H1 (cell line): ENCODE measurements around the gene ESR1. TPM values are rescaled to one million over a fixed set of nuclear protein-coding genes. Genes with fewer than 3 reads are reported as not detected.

Experiments
- CTCF ChIA-PET: fragments of 300-600 bp; sonication (Branson Sonifier 250); formaldehyde crosslinking; loops from one replicate; lab custom pipeline; 2021; ENCODE audit not compliant: partially characterized antibody; lab: Charles Lee
- POLR2A ChIA-PET: fragments of 300-600 bp; sonication (Branson Sonifier 250); formaldehyde crosslinking; loops from one replicate; lab custom pipeline; 2021; ENCODE audit warnings: inconsistent platforms; ENCODE audit not compliant: partially characterized antibody; lab: Charles Lee
- DNase-seq, 2 experiments: peaks; one replicate each; pipeline versions ENCODE4 v3.0.0 to v3.0.0-alpha.2; 2010 to 2022; ENCODE audit warnings: low spot score in 2 of 2, low read depth in 1 of 2, mixed read lengths in 1 of 2
- FAIRE-seq: peaks from 2 replicates; lab custom pipeline; 2011; peaks lifted over from hg19 to GRCh38; lab: Jason Lieb, UNC
- H2AFZ ChIP-seq: 2 replicates; pipeline ENCODE4 v1.8.1; 2012; ENCODE audit warnings: low read length, inconsistent platforms
- H2AK5ac ChIP-seq: 2 replicates; pipeline ENCODE4 v1.6.1; 2013; ENCODE audit warnings: low read depth, low read length
- H2BK120ac ChIP-seq: replicated peaks from 2 replicates; pipeline ENCODE3; 2013; ENCODE audit warnings: low read depth, low read length, inconsistent platforms
- H2BK12ac ChIP-seq: 2 replicates; pipeline ENCODE4 v1.6.1; 2013; ENCODE audit warnings: low read depth, low read length
- H2BK15ac ChIP-seq: 2 replicates; pipeline ENCODE4 v1.6.1; 2013; ENCODE audit warnings: low read length
- H2BK20ac ChIP-seq: 2 replicates; pipeline ENCODE4 v1.6.1; 2013; ENCODE audit warnings: low read length
- H2BK5ac ChIP-seq: 2 replicates; pipeline ENCODE4 v1.6.1; 2013; ENCODE audit warnings: low read depth, low read length
- H3K14ac ChIP-seq: 2 replicates; pipeline ENCODE4 v1.6.1; 2013; ENCODE audit warnings: inconsistent platforms; ENCODE audit not compliant: insufficient read length
- H3K18ac ChIP-seq: 2 replicates; pipeline ENCODE4 v1.6.1; 2013; ENCODE audit warnings: low read length; ENCODE audit errors: extremely low read depth
- H3K23ac ChIP-seq: 2 replicates; pipeline ENCODE4 v1.6.1; 2013; ENCODE audit warnings: inconsistent platforms; ENCODE audit not compliant: insufficient read length
- H3K23me2 ChIP-seq: 2 replicates; pipeline ENCODE4 v1.6.1; 2013; ENCODE audit warnings: low read depth, low read length
- H3K27ac ChIP-seq: 2 replicates; pipeline ENCODE4 v1.6.1; 2011; ENCODE audit warnings: low read depth, low read length, inconsistent platforms
- H3K27me3 ChIP-seq, 4 experiments: replicated peaks in 1 of 4; 1 replicate in 1 of 4; 2 replicates in 3 of 4; pipeline versions ENCODE4 v1.6.1 to v1.8.1; 2011 to 2013; ENCODE audit warnings: low read length in 3 of 4, mild to moderate bottlenecking in 3 of 4, inconsistent platforms in 2 of 4, mixed read lengths in 2 of 4, moderate library complexity in 1 of 4; ENCODE audit not compliant: control insufficient read depth in 3 of 4, insufficient read depth in 3 of 4; ENCODE audit errors: extremely low read depth in 1 of 4
- H3K36me3 ChIP-seq, 4 experiments: 2 replicates each; pipeline versions ENCODE4 v1.6.1 to v1.8.1; 2011 to 2013; ENCODE audit warnings: mild to moderate bottlenecking in 4 of 4, low read length in 3 of 4, moderate library complexity in 2 of 4, control low read depth in 1 of 4, inconsistent platforms in 1 of 4; ENCODE audit not compliant: insufficient read depth in 4 of 4, control insufficient read depth in 2 of 4
- H3K4ac ChIP-seq: replicated peaks from 2 replicates; pipeline ENCODE3; 2013; ENCODE audit warnings: low read length, low read depth, mixed read lengths, inconsistent platforms; ENCODE audit not compliant: insufficient read length
- H3K4me1 ChIP-seq, 4 experiments: replicated peaks in 1 of 4; 1 replicate in 1 of 4; 2 replicates in 3 of 4; pipeline versions ENCODE4 v1.6.1 to v1.8.1; 2011 to 2013; ENCODE audit warnings: low read length in 3 of 4, inconsistent platforms in 2 of 4, mixed read lengths in 1 of 4; ENCODE audit not compliant: insufficient read depth in 4 of 4, control insufficient read depth in 3 of 4
- H3K4me2 ChIP-seq, 2 experiments: 2 replicates each; pipeline versions ENCODE4 v1.6.1 to v1.8.1; 2011 to 2013; ENCODE audit warnings: low read depth in 2 of 2, low read length in 2 of 2, control low read depth in 1 of 2, inconsistent platforms in 1 of 2, mild to moderate bottlenecking in 1 of 2; ENCODE audit not compliant: insufficient read depth in 1 of 2
- H3K4me3 ChIP-seq, 4 experiments: fragments of 200-600, 300-600 bp in 1 of 4; sonication (generic), shearing (Covaris generic), sonication (Bioruptor Twin) in 1 of 4; 2 replicates each; pipeline versions ENCODE4 v1.5.1 to v1.8.1; 2011 to 2016; ENCODE audit warnings: low read length in 4 of 4, low read depth in 3 of 4, control low read depth in 2 of 4, inconsistent platforms in 2 of 4, mild to moderate bottlenecking in 2 of 4, mixed read lengths in 1 of 4, moderate library complexity in 1 of 4; ENCODE audit not compliant: insufficient read depth in 2 of 4; ENCODE audit errors: extremely low read depth in 1 of 4
- H3K56ac ChIP-seq: replicated peaks from 2 replicates; pipeline ENCODE3; 2013; ENCODE audit warnings: low read depth, mild to moderate bottlenecking, mixed read lengths, low read length, inconsistent platforms; ENCODE audit not compliant: insufficient read length
- H3K79me1 ChIP-seq: 2 replicates; pipeline ENCODE4 v1.6.1; 2013; ENCODE audit warnings: low read depth, low read length, control low read depth
- H3K79me2 ChIP-seq, 2 experiments: 2 replicates each; pipeline versions ENCODE4 v1.6.1 to v1.8.1; 2012 to 2013; ENCODE audit warnings: low read length in 2 of 2, mild to moderate bottlenecking in 2 of 2, inconsistent platforms in 1 of 2; ENCODE audit not compliant: insufficient read depth in 2 of 2, control insufficient read depth in 1 of 2
- H3K9ac ChIP-seq, 4 experiments: replicated peaks in 1 of 4; 1 replicate in 1 of 4; 2 replicates in 3 of 4; pipeline versions ENCODE4 v1.6.1 to v1.8.1; 2011 to 2013; ENCODE audit warnings: low read depth in 3 of 4, low read length in 3 of 4, control low read depth in 2 of 4, mild to moderate bottlenecking in 2 of 4, moderate library complexity in 2 of 4, inconsistent platforms in 1 of 4; ENCODE audit errors: extremely low read depth in 1 of 4
- H3K9me3 ChIP-seq, 2 experiments: 2 replicates each; pipeline versions ENCODE4 v1.6.1 to v1.8.1; 2012 to 2013; ENCODE audit warnings: mild to moderate bottlenecking in 2 of 2, moderate library complexity in 2 of 2, control low read depth in 1 of 2, inconsistent platforms in 1 of 2, low read depth in 1 of 2, low read length in 1 of 2, mixed read lengths in 1 of 2; ENCODE audit not compliant: insufficient read depth in 2 of 2
- H4K20me1 ChIP-seq, 2 experiments: replicated peaks in 1 of 2; 2 replicates each; pipeline versions ENCODE3 to v1.8.1; 2011 to 2013; ENCODE audit warnings: inconsistent platforms in 2 of 2, low read length in 2 of 2, mild to moderate bottlenecking in 1 of 2; ENCODE audit not compliant: insufficient read depth in 2 of 2, control insufficient read depth in 1 of 2
- H4K5ac ChIP-seq: 2 replicates; pipeline ENCODE4 v1.6.1; 2013; ENCODE audit warnings: low read length, low read depth, mixed read lengths, inconsistent platforms; ENCODE audit not compliant: insufficient read length
- H4K8ac ChIP-seq: 2 replicates; pipeline ENCODE4 v1.8.0; 2013; ENCODE audit warnings: mild to moderate bottlenecking, moderate library complexity, low read length, inconsistent platforms; ENCODE audit not compliant: insufficient read depth; ENCODE audit errors: extremely low read depth
- H4K91ac ChIP-seq: replicated peaks from 2 replicates; pipeline ENCODE3; 2013; ENCODE audit warnings: low read length, mixed read lengths, inconsistent platforms; ENCODE audit not compliant: insufficient read length
- ATF2 ChIP-seq: IDR thresholded peaks from 2 replicates; pipeline ENCODE4 v1.6.1; 2012; ENCODE audit warnings: low read length, inconsistent platforms
- CHD2 ChIP-seq: IDR thresholded peaks from 2 replicates; pipeline ENCODE4 v1.6.1; 2012; ENCODE audit warnings: low read length, improper control_type of control experiment
- CREB1 ChIP-seq: IDR thresholded peaks from 2 replicates; pipeline ENCODE4 v1.6.1; 2012; ENCODE audit warnings: inconsistent platforms
- EP300 ChIP-seq, 2 experiments: IDR thresholded peaks; 1 replicate in 1 of 2; 2 replicates in 1 of 2; pipeline ENCODE4 v1.6.1; 2011 to 2012; ENCODE audit warnings: low read depth in 2 of 2, low read length in 2 of 2, mild to moderate bottlenecking in 2 of 2, borderline replicate concordance in 1 of 2, inconsistent platforms in 1 of 2, moderate library complexity in 1 of 2
- GTF2F1 ChIP-seq: IDR thresholded peaks from 2 replicates; pipeline ENCODE4 v1.6.1; 2012; ENCODE audit warnings: low read depth, low read length, improper control_type of control experiment, borderline replicate concordance
- MAX ChIP-seq: IDR thresholded peaks from 2 replicates; pipeline ENCODE4 v1.6.1; 2012; ENCODE audit warnings: inconsistent platforms
- SUZ12 ChIP-seq: fragments of 200-600 bp; sonication (generic); IDR thresholded peaks from 2 replicates; pipeline ENCODE4 v1.6.1; 2012; ENCODE audit warnings: mild to moderate bottlenecking, inconsistent platforms, low read length, moderate library complexity, mixed read lengths
- TAF7 ChIP-seq: optimal IDR thresholded peaks from 2 replicates; pipeline ENCODE3; 2011; ENCODE audit warnings: low read depth, mild to moderate bottlenecking, inconsistent platforms, low read length, moderate library complexity, borderline replicate concordance
- WGBS, 2 experiments: shearing (Covaris generic) in 1 of 2; methylation state at CpG; one replicate each; pipeline versions ENCODE4 v1.1.6 to v1.1.7; 2013 to 2015; ENCODE audit warnings: low lambda C conversion rate in 2 of 2, mixed read lengths in 2 of 2, inconsistent platforms in 1 of 2, low coverage in 1 of 2, missing lambda C conversion rate in 1 of 2; ENCODE audit not compliant: insufficient replicate concordance in 2 of 2, insufficient coverage in 1 of 2, insufficient read length in 1 of 2; ENCODE audit errors: extremely low coverage in 1 of 2, missing lambda C conversion rate in 1 of 2; 5-methylcytosine and 5-hydroxymethylcytosine counted together
- polyA plus RNA-seq, 7 experiments: library from polyadenylated mRNA; depleted of rRNA in 3 of 7; stranded (reverse) in 5 of 7; unstranded in 2 of 7; fragments of >200 nt in 5 of 7; fragments of 200-250 nt in 2 of 7; gene quantifications; 1 replicate in 5 of 7; 2 replicates in 1 of 7; 4 replicates in 1 of 7; pipeline versions ENCODE4 v1.2.1 to v1.2.3, GENCODE V29; 2011 to 2013; ENCODE audit warnings: missing spikeins in 2 of 7, mixed read lengths in 2 of 7
- total RNA-seq: library from RNA; stranded (reverse); fragmentation: NEBNext Ultra II Directional; extraction: Animal tissue kit (Norgen Biotek cat#: 25700); gene quantifications from 2 replicates; pipeline ENCODE4 v1.2.1, GENCODE V29; 2021

The ESR1 gene
- total and polyA plus RNA-seq, 2 of the 8 experiments (the other 6 are each of a cell fraction or from before 2014, with no cell fraction given): 0.03 to 0.17 TPM

- Histone ChIP-seq H3K14ac (no peak overlapping the region), H4K91ac (no peak overlapping the region), H2BK120ac (no peak overlapping the region), H3K9me3 (no peaks in the 10 kb centered on the region), H2BK5ac (no peak overlapping the region), H3K23ac (no peak overlapping the region), H3K79me2 (no peaks in the 10 kb centered on the region), H3K4me3 (no peak overlapping the region), H2AFZ (peak overlapping the region; percentile 89; the same call in 1 of the 2 replicates), H3K56ac (no peak overlapping the region), H3K27ac (no peak overlapping the region), H3K23me2 (no peaks in the 10 kb centered on the region), H3K36me3 (no peaks in the 10 kb centered on the region), H4K8ac (no peak overlapping the region), H2BK20ac (no peak overlapping the region), H2BK15ac (no peak overlapping the region), H3K27me3 (no peaks in the 10 kb centered on the region), H4K20me1 (no peaks in the 10 kb centered on the region), H3K79me1 (no peaks in the 10 kb centered on the region), H3K4ac (no peak overlapping the region), H2BK12ac (no peak overlapping the region), H3K18ac (no peak overlapping the region), H3K4me2 (no peak overlapping the region), H3K4me1 (peaks cover 0 to 6% (median 3%) of the 10 kb centered on the region in 4 experiments; a peak in 2 of 7 replicates), H2AK5ac (no peak overlapping the region), H3K9ac (no peak overlapping the region), H4K5ac (no peak overlapping the region)
- TF ChIP-seq ATF2: no peak
- TF ChIP-seq CREB1: no peak
- no peak for TF ChIP-seq EP300 (IDR thresholded peaks at IDR 0.05; ENCODE audit: borderline replicate concordance in 1 of 2, low read depth in 2 of 2, low read length in 2 of 2)
- no peak for TF ChIP-seq SUZ12
- no peak for TF ChIP-seq TAF7
- TF ChIP-seq GTF2F1: no peak
- TF ChIP-seq CHD2: no peak
- TF ChIP-seq MAX: no peak
- 84% methylated on average over 3 of the region's 3 CpGs; no CpG with 5 or more reads in 1 of the 2 experiments for WGBS, 2 experiments
- CTCF ChIA-PET: no interaction called here
- DNase-seq (no peak), FAIRE-seq (no peak)
- POLR2A ChIA-PET: no interaction called here
Measured at GRCh38 chr6:151916680-151917164, 109.2 kb downstream of the ESR1 start.
